Measurements from ENCODE around the gene SMPD2.

The SMPD2 gene
- long read RNA-seq, donor 1, transcript SMPD2-201 (10 exons, 1,645 nt) = major isoform, 5 of 11 reads
- long read RNA-seq, donor 1, partial matches to known transcripts = 5 of 11 reads
- long read RNA-seq, donor 1, other reads (novel, unspliced or antisense) = 0 of 11 reads
- long read RNA-seq, donor 2, partial matches to known transcripts = 0 of 4 reads
- long read RNA-seq, donor 2, other reads (novel, unspliced or antisense) = 0 of 4 reads
- long read RNA-seq, donor 3, partial matches to known transcripts = 0 of 1 reads
- long read RNA-seq, donor 3, other reads (novel, unspliced or antisense) = 0 of 1 reads
- long read RNA-seq, donor 4, partial matches to known transcripts = 31 of 32 reads
- long read RNA-seq, donor 4, other reads (novel, unspliced or antisense) = 0 of 32 reads
- long read RNA-seq, donor 5, transcript SMPD2-201 (10 exons, 1,645 nt) = major isoform, 5 of 38 reads
- long read RNA-seq, donor 5, partial matches to known transcripts = 31 of 38 reads
- long read RNA-seq, donor 5, other reads (novel, unspliced or antisense) = 0 of 38 reads
- long read RNA-seq, donor 6, partial matches to known transcripts = 0 of 5 reads
- long read RNA-seq, donor 6, other reads (novel, unspliced or antisense) = 0 of 5 reads
- long read RNA-seq, donor 7, transcript SMPD2-201 (10 exons, 1,645 nt) = major isoform, 5 of 43 reads
- long read RNA-seq, donor 7, partial matches to known transcripts = 36 of 43 reads
- long read RNA-seq, donor 7, other reads (novel, unspliced or antisense) = 0 of 43 reads
- long read RNA-seq, donor 8, transcript SMPD2-201 (10 exons, 1,645 nt) = major isoform, 5 of 6 reads
- long read RNA-seq, donor 8, partial matches to known transcripts = 0 of 6 reads
- long read RNA-seq, donor 8, other reads (novel, unspliced or antisense) = 0 of 6 reads

GRCh38 chr6:109440331-109441068 lies at the start of gene SMPD2, which contains the start of gene PPIL6:
SMPD2 (plus strand) TSS chr6:109440724; CDS start chr6:109441122, 398 bp downstream.
PPIL6 (minus strand) TSS chr6:109440628; CDS start chr6:109440590, 38 bp downstream.
- DNase-seq = peak; percentile 97

DNA sequence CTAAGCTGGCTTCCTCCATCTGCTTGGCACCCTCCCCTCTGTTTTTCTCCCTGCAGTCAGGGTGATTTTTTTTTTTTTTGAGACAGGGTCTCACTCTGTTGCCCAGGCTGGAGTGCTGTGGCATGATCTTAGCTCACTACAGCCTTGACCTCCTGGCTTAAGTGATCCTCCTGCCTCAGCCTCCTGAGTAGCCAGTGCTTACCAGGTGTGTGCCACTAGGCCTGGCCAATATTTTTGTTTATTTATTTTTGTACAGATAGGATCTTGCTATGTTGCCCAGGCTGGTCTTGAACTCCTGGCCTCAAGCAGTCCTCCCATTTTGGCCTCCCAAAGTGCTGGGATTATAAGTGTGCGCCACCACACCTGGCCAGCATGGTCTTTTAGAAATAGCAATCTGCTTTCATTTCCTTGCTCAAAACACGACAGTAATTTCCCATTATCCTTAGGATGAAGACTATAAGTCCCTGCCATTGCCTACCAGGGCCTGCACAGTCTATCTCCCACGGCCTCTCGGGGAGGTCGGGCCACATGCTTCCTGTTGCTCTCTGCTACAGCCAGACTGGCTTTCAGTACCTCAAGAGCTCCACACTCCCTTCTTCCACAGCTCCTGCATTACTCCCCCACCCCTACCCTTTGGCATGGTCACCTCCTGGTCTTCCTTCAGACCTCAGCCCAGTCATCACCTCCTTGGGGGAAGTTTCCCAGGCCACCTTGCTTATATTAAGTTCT lies 47.2 kb upstream of the SMPD2 start:
- no peak for DNase-seq

DNA sequence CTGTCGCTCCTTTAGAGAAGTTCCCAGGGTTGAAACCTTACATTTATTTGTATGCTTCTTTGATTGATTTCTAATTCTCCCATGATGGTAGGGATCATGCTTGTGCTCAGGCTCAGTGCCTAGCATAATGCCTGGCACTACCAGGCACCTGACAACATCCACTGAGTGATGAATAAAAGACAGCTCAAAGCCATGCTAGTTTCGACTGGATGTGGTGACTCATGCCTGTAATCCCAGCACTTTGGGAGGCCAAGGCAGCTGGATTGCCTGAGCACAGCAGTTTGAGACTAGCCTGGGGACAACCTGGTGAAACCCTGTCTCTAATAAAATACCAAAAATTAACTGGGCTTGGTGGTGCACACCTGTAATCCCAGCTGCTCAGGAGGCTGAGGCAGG lies 46.6 kb upstream of the SMPD2 start:
- DNase-seq = no peak

DNA sequence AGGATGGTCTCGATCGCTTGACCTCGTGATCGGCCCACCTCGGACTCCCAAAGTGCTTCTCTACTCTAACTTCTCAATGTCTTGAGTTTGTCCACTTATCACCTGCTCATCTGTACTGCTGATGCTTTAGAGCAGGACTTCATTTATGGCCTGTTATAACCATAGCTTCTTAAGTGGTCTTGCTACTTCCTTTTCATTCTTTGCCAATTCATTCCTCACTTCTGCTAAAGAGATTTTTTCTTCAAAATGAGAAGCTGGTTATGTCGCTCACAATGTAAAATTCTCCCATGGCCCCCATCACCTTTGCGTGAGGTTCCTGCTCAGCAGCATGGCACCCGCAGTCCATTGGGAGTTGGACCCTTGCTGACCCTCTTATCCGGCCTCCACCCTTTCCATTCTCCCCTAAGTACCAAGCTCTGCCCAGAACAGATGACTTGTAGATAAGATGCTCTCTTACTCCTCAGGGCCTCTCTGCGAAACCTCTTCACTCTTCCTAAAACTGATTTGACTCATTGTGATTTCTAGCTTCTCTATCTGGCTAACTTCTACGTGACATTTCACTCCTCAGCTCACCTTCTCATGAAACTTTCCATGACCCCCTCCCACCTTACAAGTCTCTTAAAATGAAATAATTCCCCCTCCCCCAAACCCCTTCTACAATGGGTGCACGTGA lies 44.3 kb upstream of the SMPD2 start:
- no peak for DNase-seq

DNA sequence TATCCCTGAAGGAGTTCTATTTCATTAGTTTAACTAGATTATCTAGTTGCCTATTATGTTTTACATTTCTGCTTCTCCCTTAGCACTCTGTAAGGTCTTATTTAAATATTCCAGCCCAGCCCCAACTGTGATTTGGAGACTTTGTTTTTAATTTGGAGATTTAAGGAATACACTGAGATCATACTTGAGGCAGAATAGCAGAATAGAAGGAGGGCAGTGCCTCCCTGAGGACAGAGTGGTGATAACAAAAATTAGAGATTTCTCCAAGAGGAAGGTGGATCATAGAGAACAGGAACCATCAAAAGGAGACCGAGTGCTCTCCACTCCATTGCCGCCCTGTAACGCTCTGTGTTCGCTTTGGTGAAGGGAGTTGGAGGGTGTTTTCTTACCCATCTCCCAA lies 43.5 kb upstream of the SMPD2 start:
- no peak for DNase-seq

- DNase-seq = no peak
These were observed 34.3 kb upstream of the SMPD2 start for GRCh38 chr6:109406196-109406595.

GRCh38 chr6:109411034-109411433 lies 29.5 kb upstream of the SMPD2 start:
- no peak for DNase-seq

GRCh38 chr6:109417646-109418045 lies 22.9 kb upstream of the SMPD2 start:
- no peak for DNase-seq

DNA sequence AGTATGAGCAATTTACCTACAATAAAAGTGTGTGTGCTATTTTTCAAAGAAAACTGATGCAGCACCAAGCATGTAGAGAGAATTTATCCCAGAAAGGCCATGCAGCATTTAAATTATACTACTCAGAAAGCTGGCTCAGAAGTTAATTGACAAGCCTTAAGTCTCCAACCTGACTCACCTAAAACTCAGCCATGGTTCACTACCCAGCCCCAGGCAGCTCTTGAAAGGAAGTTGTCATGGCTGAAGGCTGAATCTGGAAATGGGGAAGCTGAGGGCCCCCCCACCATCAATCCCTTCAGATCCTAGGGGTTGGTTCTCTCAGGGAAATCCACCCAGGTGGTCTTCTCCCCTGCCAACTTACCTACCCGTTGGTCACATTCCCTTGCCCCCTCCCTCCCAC lies 19.8 kb upstream of the SMPD2 start:
- no peak for DNase-seq

- no peak for DNase-seq
These were observed 19.3 kb upstream of the SMPD2 start for GRCh38 chr6:109421184-109421583.

DNA sequence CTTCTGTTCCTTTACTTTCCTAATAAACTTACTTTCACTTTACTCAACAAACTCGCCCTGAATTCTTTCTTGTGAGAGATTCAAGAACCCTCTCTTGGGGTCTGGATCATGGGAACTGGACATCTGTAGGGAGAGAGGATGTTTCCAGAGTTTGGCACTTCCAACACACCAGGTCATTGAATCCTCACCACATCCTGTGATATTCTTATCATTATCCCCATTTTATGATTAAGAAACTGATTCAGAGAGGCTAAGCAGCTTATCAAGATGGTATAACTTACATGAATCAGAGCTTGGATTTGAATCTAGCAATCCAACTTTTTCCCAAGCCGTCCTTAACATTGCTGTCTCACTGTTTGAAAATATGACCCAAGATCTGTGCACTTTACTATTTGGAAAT lies 15.6 kb upstream of the SMPD2 start:
- DNase-seq = no peak

DNA sequence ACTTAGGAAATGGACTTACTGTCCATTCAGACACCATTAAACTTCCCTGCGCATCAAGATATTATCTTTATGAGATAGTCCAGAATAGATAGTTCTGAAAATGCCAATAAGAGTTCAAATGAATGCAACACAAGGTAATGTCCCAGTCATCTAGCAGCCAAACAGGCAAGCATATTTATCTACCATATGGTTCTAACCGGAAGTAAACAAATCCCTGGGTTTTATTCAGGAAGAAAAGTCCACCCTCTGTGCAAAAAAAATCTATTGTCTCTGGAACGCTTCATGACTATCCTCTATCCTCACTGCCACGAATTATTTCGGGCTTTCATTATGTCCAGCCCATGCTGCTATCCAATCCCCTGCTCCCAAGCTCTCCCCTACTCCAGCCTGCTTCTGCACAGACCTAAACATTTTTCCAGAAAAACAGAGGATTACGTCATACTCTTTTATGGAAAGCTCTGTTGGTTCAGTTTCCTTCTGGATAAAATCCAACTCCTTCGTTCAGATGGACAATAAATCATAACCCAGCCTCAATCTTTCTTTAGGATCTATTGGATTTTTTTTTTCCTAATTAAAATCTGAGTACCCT lies 11.5 kb upstream of the SMPD2 start:
- no peak for DNase-seq

DNA sequence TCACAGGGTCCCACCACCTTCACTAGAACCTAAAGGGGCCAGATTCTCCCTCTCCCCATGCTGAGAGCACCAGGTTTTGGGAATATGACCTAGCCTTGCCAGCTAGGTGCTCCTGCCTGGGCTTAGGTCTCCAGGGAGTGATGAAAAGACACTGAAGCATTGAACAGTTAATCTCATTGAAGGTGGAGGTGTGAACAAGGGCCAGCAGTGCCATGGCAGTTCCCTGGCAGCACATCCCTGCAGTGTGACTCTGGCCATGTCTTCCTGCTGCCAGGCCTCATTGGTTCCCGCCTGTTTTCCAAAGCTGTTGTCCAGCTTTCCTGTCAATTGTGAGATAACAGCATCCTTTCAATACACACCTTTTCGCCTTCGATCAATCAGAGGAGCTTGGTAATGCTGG lies 11.0 kb upstream of the SMPD2 start:
- DNase-seq = no peak

DNA sequence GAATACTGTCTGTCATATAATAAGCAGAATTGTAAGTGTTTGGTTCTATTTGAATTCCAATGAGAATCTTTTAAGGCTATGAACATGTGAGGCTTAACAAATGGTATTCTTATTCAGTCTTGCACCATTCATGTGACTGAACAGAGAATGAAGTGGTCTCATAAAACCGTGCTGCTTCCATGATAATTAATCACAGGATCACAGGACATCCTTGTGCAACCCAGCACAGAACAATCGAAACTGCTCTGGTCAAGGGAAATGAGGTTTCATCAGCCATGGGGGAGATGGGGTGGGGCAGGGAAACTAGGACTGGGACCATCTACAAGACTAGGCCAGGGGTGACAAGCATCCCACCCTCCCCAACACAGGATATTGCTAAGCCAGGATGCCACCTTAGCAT lies 6.1 kb upstream of the SMPD2 start:
- no peak for DNase-seq

DNA sequence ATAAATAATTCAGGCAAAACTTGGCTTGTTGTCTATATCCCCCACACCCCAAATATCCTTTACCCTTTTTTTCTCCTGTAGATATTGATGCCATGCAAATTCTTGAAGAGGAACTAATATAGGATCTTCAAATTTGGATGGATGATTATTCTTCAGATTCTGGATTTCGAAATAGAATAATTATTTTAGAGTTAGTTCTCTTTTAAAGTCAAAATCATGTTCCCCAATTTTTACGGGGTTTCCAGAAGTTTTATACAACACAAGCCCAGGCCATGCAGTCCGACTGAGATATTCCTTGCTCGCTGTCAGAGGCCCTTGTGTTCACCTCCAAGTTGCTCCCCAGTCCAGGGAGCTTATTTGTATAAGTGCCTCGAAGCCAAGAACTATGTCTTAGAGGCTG lies 4.5 kb upstream of the SMPD2 start:
- no peak for DNase-seq

GRCh38 chr6:109441069-109441816 lies 719 bp downstream of the SMPD2 start:
- DNase-seq = no peak

DNA sequence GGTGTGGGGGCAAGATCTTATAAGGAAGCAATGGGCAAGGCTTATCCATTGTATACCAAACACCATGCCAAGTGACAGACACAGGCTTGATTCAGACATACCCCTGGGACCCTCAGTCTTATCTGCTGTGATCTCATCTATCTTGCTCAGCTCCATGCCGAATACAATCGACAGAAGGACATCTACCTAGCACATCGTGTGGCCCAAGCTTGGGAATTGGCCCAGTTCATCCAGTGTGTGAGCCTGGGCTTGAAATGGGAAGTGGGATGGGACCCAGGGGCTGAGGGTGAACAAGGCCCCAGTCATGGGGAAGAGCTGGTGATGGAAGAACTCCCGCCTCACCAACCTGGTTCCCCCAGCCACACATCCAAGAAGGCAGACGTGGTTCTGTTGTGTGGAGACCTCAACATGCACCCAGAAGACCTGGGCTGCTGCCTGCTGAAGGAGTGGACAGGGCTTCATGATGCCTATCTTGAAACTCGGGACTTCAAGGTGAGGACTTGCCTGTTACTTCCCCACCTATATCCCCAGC lies 1.9 kb downstream of the SMPD2 start:
- DNase-seq = no peak

GRCh38 chr6:109443425-109443950 lies 3.0 kb downstream of the SMPD2 start:
- no peak for DNase-seq

DNA sequence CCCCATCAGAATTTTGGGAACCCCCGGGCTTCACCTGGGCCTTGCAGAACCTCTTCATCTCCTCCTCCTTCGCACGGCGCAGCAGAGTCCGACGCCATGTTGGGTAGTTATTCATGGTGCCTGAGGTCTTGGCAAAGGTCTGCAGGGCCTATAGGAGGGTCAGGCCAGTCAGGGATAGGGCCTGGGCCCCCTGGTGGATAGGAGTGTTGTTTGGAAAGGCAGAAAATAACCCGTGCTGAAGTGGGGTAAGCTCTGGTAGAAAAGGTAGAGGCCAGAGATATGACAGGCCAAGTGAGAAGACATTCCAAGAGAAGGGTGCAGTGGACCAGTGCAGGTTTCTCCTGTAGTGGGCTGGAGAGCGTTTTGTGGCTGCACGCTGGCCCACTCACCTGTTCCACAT lies 4.9 kb downstream of the SMPD2 start:
- no peak for DNase-seq

DNA sequence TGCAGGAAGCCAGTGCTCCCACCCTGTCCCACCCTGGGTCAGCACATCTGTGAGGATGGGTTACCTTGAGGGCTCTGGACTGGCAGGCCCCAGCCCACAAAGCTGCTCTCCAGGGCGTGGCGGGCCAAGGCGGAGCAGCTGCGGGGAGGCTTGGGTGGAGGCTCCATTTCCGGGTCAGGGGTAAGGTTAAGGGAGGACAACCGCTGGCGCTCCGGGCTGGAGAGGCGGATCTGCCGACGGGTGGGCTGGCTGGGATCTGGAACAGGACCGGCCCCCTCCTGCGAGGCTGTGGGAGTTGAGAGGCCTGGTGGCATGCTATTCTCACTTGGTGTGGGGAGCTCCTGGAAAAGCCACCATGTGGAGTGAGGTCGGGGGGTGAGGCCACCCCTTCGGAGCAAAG lies 5.5 kb downstream of the SMPD2 start:
- no peak for DNase-seq
